Measurements from ENCODE around the gene DVL2. TPM values are rescaled to one million over a fixed set of nuclear protein-coding genes. Genes with fewer than 3 reads are reported as not detected.

The DVL2 gene
- total RNA-seq, 1 experiment from 2014 or later = 42.7 TPM

DNA sequence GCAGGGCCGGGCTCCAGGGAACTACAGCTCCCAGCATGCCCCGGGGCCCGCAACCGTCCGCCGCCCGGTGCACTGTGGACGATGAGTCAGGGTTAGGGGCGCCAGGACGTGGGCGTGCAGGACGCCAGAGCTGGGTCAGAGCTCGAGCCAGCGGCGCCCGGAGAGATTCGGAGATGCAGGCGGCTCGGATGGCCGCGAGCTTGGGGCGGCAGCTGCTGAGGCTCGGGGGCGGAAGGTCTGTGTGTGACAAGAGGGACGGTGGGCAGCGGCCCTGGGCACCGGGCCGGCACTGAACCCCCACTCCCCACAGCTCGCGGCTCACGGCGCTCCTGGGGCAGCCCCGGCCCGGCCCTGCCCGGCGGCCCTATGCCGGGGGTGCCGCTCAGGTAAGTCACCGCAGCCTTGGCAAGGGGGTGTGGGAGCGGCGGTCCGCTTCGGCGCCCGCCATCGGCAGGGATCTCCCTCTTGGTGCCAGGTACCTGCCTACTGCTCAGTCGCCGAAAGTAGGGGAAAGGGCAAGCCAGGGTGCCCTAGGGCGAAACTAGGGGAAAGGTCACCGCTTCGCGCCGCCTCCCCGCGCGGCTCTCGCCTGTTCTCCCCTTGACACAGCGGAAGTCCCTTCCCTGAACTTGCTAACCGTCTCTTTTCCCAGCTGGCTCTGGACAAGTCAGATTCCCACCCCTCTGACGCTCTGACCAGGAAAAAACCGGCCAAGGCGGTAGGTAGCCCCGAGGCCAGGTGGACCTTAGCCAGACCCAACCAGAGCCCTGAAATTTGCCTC is 14.3 kb downstream of the DVL2 start, which contains the start of the genes ACADVL and DLG4:
Gene ACADVL (plus strand): TSS at position 127 of the 781 bp plus-strand sequence. CDS start 47 bp downstream, at position 174.
Gene DLG4 (minus strand): TSS at position 25 of the 781 bp plus-strand sequence.
- DNase-seq (ENCODE audit: low read depth) = peak; percentile 95

DNA sequence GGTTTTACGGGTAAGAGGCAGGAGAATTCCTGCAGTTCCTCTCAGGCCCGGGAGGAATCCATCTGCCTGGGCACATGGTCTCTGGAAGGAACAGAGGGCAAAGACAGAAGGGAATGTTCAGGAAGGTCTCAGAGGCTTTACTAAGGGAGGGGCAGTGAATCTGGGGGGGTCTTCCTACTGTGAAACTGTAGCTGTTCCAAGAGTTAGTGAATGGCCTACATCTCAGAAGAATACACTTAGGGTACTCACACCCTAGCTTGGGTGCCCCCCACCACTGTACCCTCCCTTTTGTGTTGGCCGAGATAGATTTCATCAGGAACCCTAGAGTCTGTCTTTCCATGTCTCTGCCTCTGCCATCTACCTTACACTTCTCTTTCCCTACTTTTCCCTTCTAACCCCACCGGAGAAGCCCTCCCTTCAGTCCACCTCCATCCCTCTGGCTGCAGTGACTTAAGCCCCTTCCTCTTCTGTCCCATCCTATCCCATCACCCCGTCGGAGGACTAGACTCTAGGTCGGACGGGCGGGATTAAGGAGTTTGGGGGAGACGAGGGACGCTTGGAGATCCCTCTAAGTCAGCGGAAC is 15.0 kb downstream of the DVL2 start:
- no peak for DNase-seq (ENCODE audit: low read depth)

DNA sequence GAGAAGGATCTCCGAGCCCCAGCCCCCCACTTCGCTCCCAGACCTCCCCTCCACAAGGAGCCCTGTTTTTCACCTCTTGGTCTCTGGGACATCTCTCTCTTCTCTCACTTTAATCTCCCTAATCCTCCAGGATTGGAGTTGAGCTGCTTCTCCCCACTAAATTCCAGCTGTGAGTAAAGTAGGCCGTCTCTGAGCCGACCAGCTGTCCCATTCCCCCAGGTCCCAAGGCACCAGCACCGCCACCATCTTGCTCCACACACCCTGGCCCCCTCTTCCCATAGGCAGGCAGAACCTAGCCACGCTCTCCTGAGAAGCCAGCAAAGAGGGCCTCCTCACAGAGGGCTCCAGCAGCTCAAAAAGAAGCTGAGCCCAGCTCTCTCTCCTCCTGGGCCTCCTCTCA is 15.6 kb downstream of the DVL2 start:
- no peak for DNase-seq (ENCODE audit: low read depth)

GRCh38 chr17:7218166-7218565 is 16.2 kb downstream of the DVL2 start:
- no peak for DNase-seq (ENCODE audit: low read depth)

DNA sequence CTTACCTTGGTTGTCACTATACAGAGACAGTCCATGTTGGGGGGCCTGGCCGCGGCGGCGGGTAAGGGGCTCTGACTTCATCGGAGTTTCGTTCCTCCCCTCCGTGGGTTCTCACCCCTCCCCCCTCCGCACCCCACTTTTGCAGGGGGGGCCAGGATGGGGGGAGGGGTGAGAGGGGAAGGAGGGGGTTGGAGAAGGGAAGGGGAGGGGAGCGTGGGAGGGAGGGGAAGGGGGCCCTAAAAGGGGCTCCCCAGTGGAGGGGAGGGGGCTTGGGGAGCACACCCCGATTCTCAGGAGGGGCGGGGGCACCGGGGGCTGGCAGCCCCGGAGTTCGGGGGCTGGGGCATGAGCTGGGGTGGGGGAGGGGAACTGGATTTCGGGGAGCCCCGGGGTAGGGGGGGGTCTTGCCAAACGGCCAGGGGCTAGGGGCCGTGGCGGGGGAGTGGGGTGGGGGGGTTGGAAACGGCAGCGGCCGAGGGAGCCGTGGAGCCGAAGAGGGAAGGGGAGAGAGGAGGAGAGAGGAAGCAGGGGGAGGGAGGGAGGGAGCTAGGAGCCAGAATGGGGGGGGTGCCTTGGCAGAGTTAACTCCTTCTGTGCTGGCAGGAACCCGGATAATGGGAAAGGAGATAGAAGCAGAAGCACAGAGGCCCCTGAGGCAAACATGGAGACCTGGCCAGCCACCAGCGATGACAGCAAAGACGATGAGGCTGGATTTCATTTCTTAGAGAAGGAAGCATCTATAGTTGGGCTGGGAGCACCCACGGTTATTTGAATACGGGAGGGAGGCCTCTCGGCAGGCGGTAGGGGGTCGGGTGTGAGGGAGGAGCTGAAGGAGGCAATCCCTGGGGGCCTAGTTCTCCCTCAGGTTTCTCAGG is 17.0 kb downstream of the DVL2 start:
- DNase-seq (ENCODE audit: low read depth) = peak; percentile 61

- no peak for DNase-seq (ENCODE audit: low read depth)
Observed at GRCh38 chr17:7216242-7217112, 17.8 kb downstream of the DVL2 start.

- DNase-seq (ENCODE audit: low read depth) = peak; percentile 37
Observed at GRCh38 chr17:7215652-7216180, 18.6 kb downstream of the DVL2 start.

DNA sequence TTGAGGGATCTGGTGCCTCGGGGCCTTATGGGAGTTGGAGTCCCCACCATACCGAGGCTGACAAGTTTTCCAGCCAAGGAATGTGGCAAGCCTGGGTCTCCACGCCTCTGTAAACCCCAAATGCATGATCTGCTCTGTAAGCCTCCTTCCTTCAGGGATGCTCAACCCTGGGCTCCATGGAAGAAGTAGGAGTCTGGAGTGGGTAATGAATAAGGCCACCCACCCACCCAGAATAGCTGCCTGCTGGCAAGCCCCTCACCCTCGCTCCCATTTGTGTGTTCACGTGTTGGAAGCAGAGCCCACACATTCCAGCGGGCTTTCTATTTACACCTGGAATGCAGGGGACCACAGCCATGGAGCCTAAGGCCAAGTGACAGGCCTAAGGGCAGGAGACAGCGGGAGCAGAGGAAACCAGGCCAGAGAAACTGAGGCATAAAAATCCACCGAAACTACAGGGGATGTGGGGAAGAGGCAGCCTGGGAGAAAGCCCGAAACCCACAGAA is 19.1 kb downstream of the DVL2 start:
- no peak for DNase-seq (ENCODE audit: low read depth)

DNA sequence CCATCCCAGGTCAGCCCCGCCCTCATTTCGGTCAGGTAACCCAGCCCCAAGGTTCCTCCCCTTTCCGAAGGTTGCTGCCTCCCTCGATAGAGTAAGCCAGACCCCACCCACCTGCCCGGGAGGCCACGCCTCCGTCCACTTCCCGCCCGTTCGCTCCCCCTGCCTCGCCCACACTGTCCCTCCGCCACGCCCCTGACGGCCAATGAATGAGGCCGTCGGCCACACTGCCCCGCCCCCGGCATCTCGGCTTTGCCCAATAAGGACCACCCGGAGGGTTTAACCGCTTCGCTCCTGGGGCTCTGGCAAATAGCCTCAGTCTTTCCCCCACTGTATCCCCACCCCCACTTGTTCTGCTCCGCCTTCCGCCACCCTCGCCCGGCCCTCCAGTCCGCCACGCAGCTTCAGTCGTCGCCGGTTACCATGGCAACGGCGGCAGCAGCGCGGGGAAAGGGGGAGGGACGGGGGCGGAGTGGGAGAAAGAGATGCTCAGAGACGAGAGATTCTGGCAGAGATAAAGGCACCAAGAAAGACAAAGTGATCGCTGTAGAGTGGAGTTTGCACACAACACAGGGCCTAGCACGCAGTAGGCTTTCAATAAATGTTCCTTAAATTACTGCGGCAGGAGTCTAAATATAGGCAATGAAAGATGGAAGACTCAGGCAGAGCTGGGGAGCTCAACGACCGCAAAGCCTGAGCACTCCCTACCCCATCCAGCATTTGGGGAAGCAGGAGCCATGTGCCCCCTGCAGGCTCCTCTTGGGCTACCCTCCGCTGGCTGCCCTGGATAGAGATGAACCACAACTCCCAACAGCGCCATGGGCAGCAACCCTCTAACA is 19.8 kb downstream of the DVL2 start:
- peak; percentile 99 for DNase-seq (ENCODE audit: low read depth)

DNA sequence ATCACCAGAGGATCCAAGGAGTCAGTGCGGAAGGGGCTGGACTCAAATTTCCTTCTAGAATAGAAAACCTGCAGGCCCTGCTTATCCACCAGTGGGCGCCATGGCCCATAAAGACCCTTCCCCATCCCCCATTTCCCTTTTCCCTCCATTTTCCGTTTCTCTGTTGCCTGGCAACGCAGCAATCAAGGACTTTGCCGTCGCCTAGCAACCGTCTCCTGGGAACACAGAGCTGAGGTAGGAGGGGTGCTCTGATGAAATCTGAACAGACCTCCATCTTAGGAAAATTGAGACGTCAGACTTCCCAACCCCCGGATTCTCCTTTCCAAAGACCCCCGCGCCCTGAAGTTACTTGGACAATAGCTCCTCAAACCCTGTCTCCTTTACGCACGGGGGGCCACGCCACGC is 20.4 kb downstream of the DVL2 start:
- peak; percentile 80 for DNase-seq (ENCODE audit: low read depth)

DNA sequence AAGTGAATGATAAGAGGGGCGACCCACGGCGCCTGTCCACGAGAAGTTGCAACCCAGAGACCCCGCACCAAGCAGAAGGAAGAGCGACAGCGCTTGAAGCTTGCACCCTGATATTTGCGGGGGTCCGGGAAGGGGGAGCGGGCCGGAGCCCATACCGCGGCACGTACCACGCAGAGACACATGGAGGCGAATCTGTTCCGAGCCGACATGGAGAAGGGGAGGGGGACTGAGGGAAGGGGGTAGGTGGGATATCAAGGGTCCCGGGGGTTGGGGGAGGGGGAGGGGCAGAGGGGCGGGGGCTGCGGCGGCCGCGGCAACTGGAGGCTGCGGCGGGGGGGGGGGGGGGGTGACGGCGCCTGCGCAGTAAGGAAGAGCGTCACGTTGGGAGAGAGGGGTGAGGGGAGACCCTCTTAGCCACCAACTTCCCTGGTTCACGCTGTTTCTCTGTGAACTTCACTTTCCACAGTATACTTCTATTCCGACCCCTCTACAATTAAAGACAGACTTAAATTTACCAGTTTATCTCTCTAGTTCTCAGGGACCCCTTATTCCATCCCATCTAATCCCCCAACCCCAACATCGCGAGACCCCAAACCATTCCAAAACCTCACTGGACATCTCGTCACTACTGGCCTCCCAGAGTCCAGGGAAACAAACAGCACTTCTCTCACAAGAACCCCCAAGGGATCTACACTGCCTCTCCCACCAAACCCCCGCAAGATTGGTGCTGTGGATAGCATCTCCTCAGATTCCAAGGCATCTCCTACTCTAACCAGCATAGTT is 22.6 kb downstream of the DVL2 start:
- DNase-seq (ENCODE audit: low read depth) = no peak

GRCh38 chr17:7208754-7209460 is 25.4 kb downstream of the DVL2 start:
- DNase-seq (ENCODE audit: low read depth) = no peak

- DNase-seq (ENCODE audit: low read depth) = no peak
Observed at GRCh38 chr17:7208027-7208571, 26.2 kb downstream of the DVL2 start.

GRCh38 chr17:7207120-7208001 is 27.0 kb downstream of the DVL2 start:
- DNase-seq (ENCODE audit: low read depth) = no peak

- DNase-seq (ENCODE audit: low read depth) = no peak
Observed at GRCh38 chr17:7205561-7205960, 28.8 kb downstream of the DVL2 start.

GRCh38 chr17:7204828-7205461 is 29.4 kb downstream of the DVL2 start:
- peak; percentile 81 for DNase-seq (ENCODE audit: low read depth)

- DNase-seq (ENCODE audit: low read depth) = no peak
Observed at GRCh38 chr17:7204336-7204735, 30.0 kb downstream of the DVL2 start.
